Cortex of kidney (tissue), 1 donor: ENCODE results near the gene ZNF507.

Experiments
- DNase-seq: peaks from one replicate; lab custom pipeline; 2025; lab: John Stamatoyannopoulos, UW

Gene ZNF507

GRCh38 chr19:32345261-32346207, at the start of gene ZNF507:
Gene ZNF507 (plus strand): TSS chr19:32345610. CDS start chr19:32352831, 7,221 bp downstream.
- DNase-seq = peak; percentile 50

- no peak for DNase-seq
Measured at GRCh38 chr19:32296694-32297093, 48.7 kb upstream of the ZNF507 start.

GRCh38 chr19:32302778-32303177, 42.6 kb upstream of the ZNF507 start:
- no peak for DNase-seq

DNA sequence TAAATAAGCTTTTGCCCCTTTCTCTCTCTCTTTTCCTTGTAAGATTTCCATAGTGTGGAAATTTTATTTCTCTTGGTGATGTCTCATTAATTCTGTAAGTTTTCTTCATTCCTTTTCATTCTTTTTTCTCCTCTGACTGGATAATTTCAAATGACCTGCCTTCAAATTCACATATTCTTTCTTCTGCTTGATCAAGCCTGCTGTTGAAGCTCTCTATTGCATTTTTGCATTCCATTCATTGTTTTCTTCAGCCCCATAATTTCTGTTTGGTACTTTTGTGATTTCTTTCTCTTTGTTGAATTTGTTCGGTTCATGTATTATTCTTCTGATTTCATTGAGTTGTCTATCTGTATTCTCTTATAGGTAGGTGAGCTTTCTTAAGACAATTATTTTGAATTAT, 42.2 kb upstream of the ZNF507 start:
- no peak for DNase-seq

- no peak for DNase-seq
Measured at GRCh38 chr19:32307591-32307990, 37.8 kb upstream of the ZNF507 start.

DNA sequence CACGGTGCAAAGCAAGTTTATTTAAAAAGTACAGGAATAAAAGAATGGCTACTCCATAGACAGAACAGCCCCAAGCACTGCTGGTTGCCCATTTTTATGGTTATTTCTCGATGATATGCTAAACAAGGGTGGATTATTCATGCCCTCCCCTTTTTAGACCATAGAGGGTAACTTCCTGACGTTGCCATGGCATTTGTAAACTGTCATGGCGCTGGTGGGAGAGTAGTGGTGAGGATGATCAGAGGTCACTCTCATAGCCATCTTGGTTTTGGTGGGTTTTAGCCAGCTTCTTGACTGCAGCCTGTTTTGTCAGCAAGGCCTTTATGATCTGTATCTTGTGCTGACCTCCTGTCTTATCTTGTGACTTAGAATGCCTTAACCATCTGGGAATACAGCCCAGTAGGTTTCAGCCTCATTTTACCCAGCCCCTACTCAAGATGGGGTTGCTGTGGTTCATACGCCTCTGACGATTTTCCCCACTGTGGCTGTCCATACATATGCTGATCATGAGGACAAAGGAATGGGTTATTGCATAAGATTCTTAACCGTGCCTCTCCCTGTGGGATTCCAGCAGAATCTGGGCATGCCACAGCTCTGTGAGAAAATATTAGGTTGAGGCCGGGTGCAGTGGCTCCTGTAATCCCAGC, 36.9 kb upstream of the ZNF507 start:
- no peak for DNase-seq

DNA sequence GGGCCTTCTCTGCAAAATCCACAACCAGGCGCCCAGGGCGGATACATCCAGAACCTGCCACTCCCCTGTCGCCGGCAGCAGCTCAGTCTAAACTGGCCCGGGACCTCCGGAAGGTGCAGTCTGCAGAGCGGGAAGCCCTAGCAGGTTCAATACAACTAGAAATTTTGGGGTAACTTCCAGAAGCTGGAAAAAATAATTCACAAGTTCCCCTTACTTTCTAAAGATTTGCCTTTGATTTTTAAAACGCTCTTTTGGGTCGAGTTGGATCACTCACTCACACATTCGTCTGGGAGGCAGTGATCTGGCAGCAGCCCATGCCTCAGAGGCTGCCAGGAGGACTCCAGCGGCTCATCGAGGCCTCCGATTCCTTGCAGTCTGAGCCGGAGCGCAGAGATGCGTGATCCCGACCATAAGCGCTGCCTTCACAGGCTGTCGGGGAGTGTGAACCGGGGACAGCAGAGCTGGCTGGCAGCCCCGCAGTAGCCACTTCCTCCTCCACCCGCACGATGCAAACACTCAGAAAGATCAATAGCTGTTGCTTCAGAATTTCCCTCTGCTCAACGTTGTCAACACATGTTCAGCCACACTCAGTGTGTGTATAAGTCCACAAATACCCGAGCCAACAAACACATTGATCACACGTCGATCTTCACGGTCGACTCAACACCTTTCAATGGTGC, 35.6 kb upstream of the ZNF507 start:
- DNase-seq = no peak

GRCh38 chr19:32311371-32311770, 34.0 kb upstream of the ZNF507 start:
- no peak for DNase-seq

- DNase-seq = no peak
Measured at GRCh38 chr19:32313569-32314265, 31.7 kb upstream of the ZNF507 start.

GRCh38 chr19:32316034-32316433, 29.4 kb upstream of the ZNF507 start:
- DNase-seq = no peak

DNA sequence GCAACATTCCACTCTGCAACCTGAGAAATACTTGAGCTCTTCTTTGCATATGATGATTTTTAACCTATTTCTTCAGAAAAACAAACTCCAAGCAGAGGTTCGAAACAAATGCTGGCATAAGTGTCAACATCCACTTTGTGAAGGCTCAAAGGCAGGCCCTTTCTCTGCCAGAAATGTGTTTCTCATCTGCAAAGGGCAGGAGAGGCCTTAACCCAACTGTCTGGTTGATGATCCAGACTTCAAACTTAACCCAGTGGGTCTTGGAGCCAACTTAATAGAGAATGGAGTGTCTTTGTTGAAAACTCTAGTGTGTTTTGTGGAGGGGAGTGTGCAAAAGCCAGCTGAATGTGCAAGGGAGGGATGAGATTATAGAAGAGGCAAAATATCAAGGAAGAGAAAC, 28.3 kb upstream of the ZNF507 start:
- DNase-seq = no peak

DNA sequence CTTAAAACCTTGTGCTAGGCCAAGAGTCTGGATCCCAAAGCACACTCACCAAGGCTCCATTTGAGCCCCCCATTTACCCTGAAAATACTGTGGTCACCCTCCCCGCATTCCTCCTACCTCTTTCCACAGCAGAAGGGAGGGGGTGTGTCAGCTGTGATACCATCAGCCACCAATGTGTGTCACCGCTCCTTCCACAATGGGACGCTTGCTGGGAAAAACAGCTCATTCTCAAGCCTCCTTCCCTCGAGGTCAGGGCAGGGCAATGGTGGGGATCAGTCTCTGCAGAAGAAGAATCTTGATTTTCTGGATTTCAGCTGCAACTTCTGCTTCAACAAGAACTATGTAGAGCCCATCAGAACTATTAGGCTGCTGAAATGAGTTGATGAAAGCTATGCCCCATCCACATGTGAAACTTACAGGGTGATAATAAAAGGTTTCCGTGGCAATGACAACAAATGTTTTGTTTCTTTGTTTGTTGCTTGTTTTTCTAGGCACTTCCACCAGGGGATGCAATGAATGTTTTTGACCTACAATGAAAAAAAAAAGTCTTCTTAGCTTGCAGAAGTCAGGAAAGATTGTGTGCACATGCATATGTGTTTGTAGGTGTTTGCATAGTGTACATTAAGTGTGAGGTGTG, 26.4 kb upstream of the ZNF507 start:
- DNase-seq = no peak

GRCh38 chr19:32322541-32322940, 22.9 kb upstream of the ZNF507 start:
- DNase-seq = no peak

DNA sequence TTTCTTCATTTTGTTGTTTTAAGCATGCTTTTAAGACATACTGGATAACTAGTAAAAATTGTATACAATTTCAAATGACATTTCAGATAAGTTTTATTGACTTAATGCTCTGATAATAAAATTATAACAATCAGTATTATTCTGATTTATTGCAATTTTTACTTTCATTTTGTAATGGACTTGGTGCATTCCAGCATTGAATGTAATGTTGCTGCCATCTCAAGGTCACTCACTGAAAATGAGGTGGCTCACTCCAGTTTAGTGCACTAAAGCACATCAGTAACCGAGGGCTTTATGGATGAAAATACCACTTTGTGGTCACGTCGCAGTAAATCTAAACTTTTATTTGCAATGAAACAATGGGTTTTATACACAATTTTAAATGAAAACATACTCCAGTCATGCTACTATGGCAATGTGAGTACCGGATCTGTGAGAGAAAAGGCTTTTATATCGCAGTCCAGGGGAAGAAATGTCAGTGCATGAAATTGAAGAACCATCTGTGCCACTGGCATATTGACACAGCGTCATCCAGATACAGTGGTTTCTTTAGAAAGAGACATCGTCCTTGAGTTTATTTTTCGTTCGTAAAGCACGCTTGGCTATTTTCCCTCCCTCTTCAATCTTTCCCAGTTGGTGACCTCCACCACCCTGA, 20.7 kb upstream of the ZNF507 start:
- no peak for DNase-seq

GRCh38 chr19:32330213-32330857, 15.1 kb upstream of the ZNF507 start:
- no peak for DNase-seq

DNA sequence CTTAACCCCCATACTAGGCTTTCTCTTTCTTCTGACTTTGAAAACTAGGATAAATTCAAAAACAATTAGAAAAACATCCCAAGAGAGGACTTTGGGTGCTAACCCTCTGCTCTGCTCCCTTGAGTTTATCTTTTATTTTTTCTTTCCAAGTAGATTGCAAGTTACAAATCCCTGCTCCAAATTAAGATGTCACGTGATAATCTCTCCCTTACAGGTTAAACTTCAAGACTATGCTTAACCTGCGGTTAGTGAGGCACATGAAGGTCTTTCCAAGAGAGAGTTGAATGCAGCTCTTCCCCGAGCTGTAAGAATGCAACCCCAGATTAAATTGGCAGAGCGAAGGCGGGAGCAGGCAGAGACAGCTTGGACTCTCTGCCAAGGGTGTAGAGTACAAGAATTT, 12.2 kb upstream of the ZNF507 start:
- DNase-seq = no peak

GRCh38 chr19:32336259-32337083, 8.9 kb upstream of the ZNF507 start:
- no peak for DNase-seq

DNA sequence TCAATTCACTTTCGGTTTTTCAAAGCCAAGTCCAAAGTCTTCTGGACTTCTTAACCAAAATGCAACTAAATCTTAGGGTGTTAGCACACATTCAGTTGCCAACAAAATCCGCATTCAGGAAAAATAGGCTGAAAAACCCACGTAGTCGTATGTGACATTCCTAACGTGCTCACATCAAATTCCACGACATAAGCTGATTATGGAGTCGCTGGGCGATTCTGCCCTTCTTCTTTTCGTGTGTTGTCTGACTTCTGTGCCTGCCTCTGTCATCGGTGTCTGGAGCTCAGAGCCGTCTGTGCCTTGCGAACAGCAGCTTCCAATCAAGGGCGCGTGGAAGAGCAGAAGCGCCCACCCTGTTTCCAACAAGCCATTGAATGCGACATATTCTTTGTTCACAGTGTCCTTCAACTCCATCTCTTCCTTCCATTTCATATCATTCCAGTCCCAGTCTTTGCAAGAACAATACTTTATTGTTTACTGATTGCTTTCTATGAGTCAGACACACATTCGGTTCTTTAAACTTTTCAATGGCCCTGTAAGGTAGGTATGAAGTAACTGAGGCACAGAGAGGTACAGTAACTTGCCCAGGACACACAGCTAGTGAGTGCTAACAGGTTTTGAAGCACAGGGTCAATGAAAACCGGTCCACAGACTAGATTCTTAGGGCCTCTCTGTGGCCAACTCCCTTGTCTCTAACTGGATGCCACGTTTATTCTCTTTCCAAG, 8.2 kb upstream of the ZNF507 start:
- DNase-seq = no peak

- DNase-seq = no peak
Measured at GRCh38 chr19:32339423-32339822, 6.0 kb upstream of the ZNF507 start.
